Stimulated activated naive CD8-positive, alpha-beta T cell treated with anti-CD3 and anti-CD28 coated beads, Interleukin-15, amount 100 ng/mL, for 72 hours (primary cell): ENCODE results near the gene HCAR3.
"Not testable (repeated sequence)": the region's sequence is repeated elsewhere in the genome, so short reads cannot be mapped to it uniquely, and the experiment has no call there.

Experiments
- ATAC-seq: fragments of 150-1000 bp; cut with Tn5 transposase; 2 replicates; pipeline ENCODE4 v1.10.0; 2021; ENCODE audit warnings: mild to moderate bottlenecking, moderate library complexity
- DNase-seq, 2 donors: peaks; one replicate each; pipeline ENCODE4 v3.0.0; 2021 to 2022
- H3K27ac Mint-ChIP-seq, 2 donors: one replicate each; pipeline ENCODE4 v1.8.0; 2022; ENCODE audit warnings: mild to moderate bottlenecking in 2 of 2, mixed read lengths in 2 of 2, moderate library complexity in 2 of 2
- H3K27me3 Mint-ChIP-seq: one replicate; pipeline ENCODE4 v1.8.0; 2022; ENCODE audit warnings: mixed read lengths
- H3K4me1 Mint-ChIP-seq: one replicate; pipeline ENCODE4 v1.8.0; 2022; ENCODE audit warnings: mild to moderate bottlenecking, mixed read lengths
- H3K4me3 Mint-ChIP-seq, 2 donors: one replicate each; pipeline ENCODE4 v1.8.0; 2022; ENCODE audit warnings: mild to moderate bottlenecking in 2 of 2, mixed read lengths in 2 of 2, moderate library complexity in 1 of 2
- H3K9me3 Mint-ChIP-seq, 2 donors: one replicate each; pipeline ENCODE4 v1.8.0; 2022; ENCODE audit warnings: mixed read lengths in 2 of 2

The HCAR3 gene

GRCh38 chr12:122716658-122717057 is at the start of gene HCAR3:
HCAR3 (minus strand) TSS chr12:122716811; CDS start chr12:122716737, 74 bp downstream.
- ATAC-seq, DNase-seq, H3K9me3 Mint-ChIP-seq, H3K27ac Mint-ChIP-seq, H3K4me3 Mint-ChIP-seq: not testable (repeated sequence)
- Mint-ChIP-seq H3K4me1 (peaks cover 17% of the 10 kb centered on the region), H3K27me3 (peaks cover 11% of the 10 kb centered on the region)

- no peak for ATAC-seq
- no peak overlapping the region for H3K4me3 Mint-ChIP-seq
- H3K9me3 Mint-ChIP-seq: no peaks in the 10 kb centered on the region
- no peak overlapping the region for H3K27ac Mint-ChIP-seq
- H3K4me1 Mint-ChIP-seq: peaks cover 43% of the 10 kb centered on the region
- no peak for DNase-seq
- H3K27me3 Mint-ChIP-seq: no peaks in the 10 kb centered on the region
Observed at GRCh38 chr12:122757568-122757967, 41.0 kb upstream of the HCAR3 start.

GRCh38 chr12:122754790-122755189 is 38.2 kb upstream of the HCAR3 start:
- H3K27ac Mint-ChIP-seq: peak overlapping the region; percentile 44 to 46

GRCh38 chr12:122753319-122753650 is 36.7 kb upstream of the HCAR3 start:
- Mint-ChIP-seq H3K4me1 (peaks cover 57% of the 10 kb centered on the region), H3K4me3 (peak overlapping the region; percentile 96 to 99), H3K27ac (peak overlapping the region; percentile 99), H3K9me3 (no peaks in the 10 kb centered on the region), H3K27me3 (no peaks in the 10 kb centered on the region)
- DNase-seq: no peak
- no peak for ATAC-seq

More at GRCh38 chr12:122754790-122755189, 38.2 kb upstream of the HCAR3 start:
- DNase-seq: no peak
- no peak overlapping the region for H3K4me3 Mint-ChIP-seq
- peaks cover 57% of the 10 kb centered on the region for H3K4me1 Mint-ChIP-seq
- no peaks in the 10 kb centered on the region for H3K9me3 Mint-ChIP-seq
- H3K27me3 Mint-ChIP-seq: no peaks in the 10 kb centered on the region
- ATAC-seq: no peak

DNA sequence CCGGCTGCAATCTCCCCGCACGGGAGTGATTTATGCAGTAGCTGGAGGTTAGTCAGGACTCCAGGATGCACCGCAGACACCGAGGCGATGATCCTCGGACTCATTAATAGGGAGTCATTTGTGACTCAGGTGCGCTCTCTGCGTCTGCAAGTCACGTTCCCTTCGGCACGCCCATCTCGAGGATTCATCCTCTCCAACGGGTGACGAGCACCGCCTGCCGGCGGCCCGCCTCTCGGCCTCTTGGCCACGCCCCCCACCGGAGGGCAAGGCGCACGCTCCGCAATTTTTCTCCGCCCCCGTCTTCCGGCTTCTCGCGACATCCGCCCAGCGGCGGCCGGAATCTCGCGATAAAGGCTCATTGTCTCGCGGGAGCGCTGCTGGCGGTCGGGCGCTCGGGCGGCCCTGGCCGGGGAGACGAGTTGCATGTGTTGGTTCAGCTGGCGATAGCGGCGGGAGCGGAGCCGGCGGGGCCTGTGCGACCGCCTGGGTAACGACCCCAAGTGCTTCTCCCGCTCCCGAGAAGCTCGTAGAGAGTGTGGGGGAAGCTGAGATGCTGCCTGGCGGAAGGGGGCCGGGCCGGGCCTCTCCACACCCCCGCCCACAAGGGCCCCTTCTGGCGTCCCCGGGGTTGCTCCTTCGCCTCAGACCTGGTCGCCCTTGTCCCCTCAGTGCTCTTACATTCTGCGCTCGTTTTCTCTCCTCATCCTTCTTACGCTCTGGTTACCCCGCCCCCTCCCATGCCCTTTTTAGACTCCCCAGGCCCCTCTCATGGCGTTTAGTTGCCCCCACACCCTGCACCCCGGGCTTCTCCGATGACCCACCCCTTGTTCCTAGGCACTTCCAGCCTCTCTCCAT is 36.1 kb upstream of the HCAR3 start, which contains the start of gene DENR:
DENR (plus strand) TSS at position 361 of the 855 bp plus-strand sequence. CDS start 878 bp downstream, outside the sequence.
- peak within 1 kb of the TSS; percentile 99 for H3K27ac Mint-ChIP-seq
- DNase-seq: peak; percentile 100
- H3K27me3 Mint-ChIP-seq: no peaks in the 10 kb centered on the region
- peak within 1 kb of the TSS; percentile 96 to 99 for H3K4me3 Mint-ChIP-seq
- peak; percentile 95 for ATAC-seq
- peaks cover 56% of the 10 kb centered on the region for H3K4me1 Mint-ChIP-seq
- H3K9me3 Mint-ChIP-seq: no peaks in the 10 kb centered on the region

DNA sequence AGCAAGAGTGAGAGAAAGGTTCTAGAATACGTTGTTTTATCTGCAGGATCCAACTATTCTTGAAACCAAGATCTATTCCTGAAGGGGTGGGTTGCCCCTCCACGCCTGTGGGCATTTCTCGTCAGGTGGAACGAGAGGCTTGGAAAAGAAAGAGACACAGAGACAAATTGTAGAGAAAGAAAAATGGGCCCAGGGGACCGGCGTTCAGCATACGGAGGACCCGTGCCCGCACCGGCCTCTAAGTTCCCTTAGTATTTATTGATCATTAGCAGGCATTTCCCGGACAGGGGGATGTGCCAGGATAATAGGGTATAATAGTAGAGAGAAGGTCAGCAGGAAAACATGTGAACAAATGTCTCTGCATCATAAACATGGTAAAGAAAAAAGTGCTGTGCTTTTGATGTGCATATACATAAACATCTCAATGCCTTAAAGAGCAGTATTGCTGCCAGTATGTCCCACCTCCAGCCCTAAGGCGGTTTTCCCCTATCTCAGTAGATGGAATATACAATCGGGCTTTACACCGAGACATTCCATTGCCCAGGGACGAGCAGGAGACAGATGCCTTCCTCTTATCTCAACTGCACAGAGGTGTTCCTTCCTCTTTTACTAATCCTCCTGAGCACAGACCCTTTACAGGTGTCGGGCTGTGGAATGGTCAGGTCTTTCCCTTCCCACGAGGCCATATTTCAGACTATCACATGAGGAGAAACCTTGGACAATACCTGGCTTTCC is 34.3 kb upstream of the HCAR3 start:
- ATAC-seq, DNase-seq, H3K27me3 Mint-ChIP-seq, H3K9me3 Mint-ChIP-seq: not testable (repeated sequence)
- Mint-ChIP-seq H3K27ac (peak overlapping the region in 1 of 2 donors; percentile 3), H3K4me3 (peak overlapping the region in 1 of 2 donors; percentile 96), H3K4me1 (peaks cover 39% of the 10 kb centered on the region)

- Mint-ChIP-seq H3K4me3 (no peak overlapping the region), H3K4me1 (peaks cover 31% of the 10 kb centered on the region), H3K27me3 (no peaks in the 10 kb centered on the region), H3K27ac (peak overlapping the region in 1 of 2 donors; percentile 57), H3K9me3 (no peaks in the 10 kb centered on the region)
- no peak for ATAC-seq
- no peak for DNase-seq
Observed at GRCh38 chr12:122749569-122750332, 33.1 kb upstream of the HCAR3 start.

- H3K9me3 Mint-ChIP-seq: no peaks in the 10 kb centered on the region
- no peak overlapping the region for H3K4me3 Mint-ChIP-seq
- no peaks in the 10 kb centered on the region for H3K27me3 Mint-ChIP-seq
- peak overlapping the region in 1 of 2 donors; percentile 9 for H3K27ac Mint-ChIP-seq
- DNase-seq (no peak), ATAC-seq (no peak)
- H3K4me1 Mint-ChIP-seq: peaks cover 14% of the 10 kb centered on the region
Observed at GRCh38 chr12:122747224-122748135, 30.9 kb upstream of the HCAR3 start.

DNA sequence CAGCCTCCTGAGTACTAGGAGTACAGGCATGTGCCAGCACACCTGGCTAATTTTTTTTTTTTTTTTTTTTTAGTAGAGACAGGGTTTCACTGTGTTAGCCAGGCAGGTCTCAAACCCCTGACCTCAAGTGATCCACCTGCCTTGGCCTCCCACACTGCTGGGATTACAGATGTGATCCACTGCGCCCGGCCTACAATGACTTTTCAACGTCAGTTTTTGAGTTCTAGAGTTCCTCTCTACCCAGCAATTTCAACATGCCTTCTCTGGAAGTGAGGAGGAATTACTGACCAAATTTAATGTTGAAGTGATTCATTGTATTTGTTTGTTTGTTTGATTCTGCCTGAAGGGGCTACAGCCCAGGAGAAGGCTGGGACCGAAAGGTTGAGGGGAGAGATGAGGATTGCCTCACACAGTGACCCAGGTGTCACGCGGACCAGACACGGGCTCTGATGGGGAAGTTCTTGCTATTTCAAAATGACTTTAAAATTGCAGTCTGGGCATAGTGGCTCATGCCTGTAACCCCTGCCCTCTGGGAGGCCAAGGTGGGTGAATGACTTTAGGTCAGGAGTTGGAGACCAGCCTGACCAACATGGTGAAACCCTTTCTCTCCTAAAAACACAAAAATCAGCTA is 27.4 kb upstream of the HCAR3 start:
- ATAC-seq (no peak), DNase-seq (no peak)
- Mint-ChIP-seq H3K27ac (no peak overlapping the region), H3K4me1 (no peaks in the 10 kb centered on the region), H3K4me3 (no peak overlapping the region), H3K9me3 (no peaks in the 10 kb centered on the region), H3K27me3 (no peaks in the 10 kb centered on the region)

DNA sequence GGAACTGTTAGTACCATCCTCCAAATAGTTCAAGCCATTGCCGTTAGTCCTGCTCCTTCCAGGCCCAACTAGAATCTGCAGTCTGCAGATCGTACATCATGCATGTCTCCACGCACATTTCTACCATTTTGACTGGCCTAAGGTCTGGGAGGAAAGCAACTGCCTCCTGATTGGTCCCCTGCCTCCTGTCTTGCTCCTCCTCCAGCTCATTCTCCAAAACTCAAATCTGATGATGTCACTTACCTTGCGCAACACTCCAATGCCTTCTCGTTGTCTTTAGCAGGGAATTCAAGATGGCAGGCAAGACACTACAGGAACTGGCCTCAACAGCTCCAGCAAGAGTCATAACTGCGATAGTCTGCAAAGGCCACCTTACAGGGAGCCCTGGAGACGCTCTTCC is 23.7 kb upstream of the HCAR3 start:
- DNase-seq (no peak), ATAC-seq (no peak)
- Mint-ChIP-seq H3K4me3 (no peak overlapping the region), H3K27ac (no peak overlapping the region), H3K4me1 (peaks cover 12% of the 10 kb centered on the region), H3K27me3 (no peaks in the 10 kb centered on the region), H3K9me3 (peaks cover 0 to 4% of the 10 kb centered on the region in 2 donors)

DNA sequence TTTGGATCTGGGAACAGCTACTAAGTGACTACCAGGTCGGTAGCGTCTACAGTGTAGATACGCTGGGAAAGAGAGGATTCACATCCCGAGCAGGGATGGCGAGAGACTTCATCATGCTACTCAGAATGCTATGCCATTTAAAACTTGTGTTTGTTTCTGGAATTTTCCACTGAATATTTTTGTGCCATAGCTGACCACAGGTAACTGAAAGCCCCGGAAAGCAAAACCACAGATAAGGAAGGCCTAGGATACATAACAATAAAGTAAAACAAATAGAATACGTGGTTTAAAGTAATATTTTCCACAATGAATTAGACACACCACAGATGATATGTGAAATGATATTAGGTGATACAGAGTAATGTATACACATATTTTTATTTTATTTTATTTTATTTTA is 22.0 kb upstream of the HCAR3 start:
- Mint-ChIP-seq H3K4me3 (no peak overlapping the region), H3K9me3 (peaks cover 0 to 4% of the 10 kb centered on the region in 2 donors), H3K4me1 (peaks cover 21% of the 10 kb centered on the region), H3K27ac (peak overlapping the region in 1 of 2 donors; percentile 14), H3K27me3 (no peaks in the 10 kb centered on the region)
- ATAC-seq: no peak
- DNase-seq: no peak

DNA sequence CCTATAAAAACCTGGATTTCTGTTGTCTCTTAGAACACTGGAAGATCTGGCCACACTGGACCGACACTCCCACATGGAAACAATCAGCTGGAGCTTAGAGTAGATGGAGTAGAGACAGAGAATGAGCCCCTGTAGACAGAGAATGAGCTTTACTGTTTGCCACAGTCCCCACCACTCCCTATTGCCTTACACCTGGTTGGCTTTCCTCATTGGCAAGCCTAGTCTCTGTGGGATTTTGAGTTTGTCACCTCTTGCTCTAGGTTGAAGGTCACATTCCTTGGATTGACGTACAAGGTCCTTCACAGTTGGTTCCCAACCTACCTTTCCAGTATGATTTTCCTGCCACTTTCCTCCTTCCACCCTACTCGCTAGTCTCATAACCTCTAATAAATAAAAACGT is 16.0 kb upstream of the HCAR3 start:
- ATAC-seq (no peak), DNase-seq (no peak)
- Mint-ChIP-seq H3K9me3 (peaks cover 0 to 10% of the 10 kb centered on the region in 2 donors), H3K27me3 (no peaks in the 10 kb centered on the region), H3K4me3 (peak overlapping the region; percentile 22 to 38), H3K27ac (peak overlapping the region; percentile 83 to 96), H3K4me1 (peaks cover 70% of the 10 kb centered on the region)

GRCh38 chr12:122732170-122732569 is 15.6 kb upstream of the HCAR3 start:
- peaks cover 0 to 10% of the 10 kb centered on the region in 2 donors for H3K9me3 Mint-ChIP-seq
- H3K27ac Mint-ChIP-seq: peak overlapping the region; percentile 11 to 44
- DNase-seq (no peak), ATAC-seq (no peak)
- peaks cover 72% of the 10 kb centered on the region for H3K4me1 Mint-ChIP-seq
- H3K27me3 Mint-ChIP-seq: no peaks in the 10 kb centered on the region
- peak overlapping the region; percentile 14 to 20 for H3K4me3 Mint-ChIP-seq
